Measurements from ENCODE around the gene NECAB3. TPM values are rescaled to one million over a fixed set of nuclear protein-coding genes. Genes with fewer than 3 reads are reported as not detected.

NECAB3 gene
- total RNA-seq = 10 to 100 TPM; 13.2 to 21.9 (median 19.2) TPM
- long read RNA-seq, partial matches to known transcripts = 0 of 1 reads
- long read RNA-seq, other reads (novel, unspliced or antisense) = 1 of 1 reads

GRCh38 chr20:33674294-33675135 is at the start of gene NECAB3:
NECAB3 (minus strand) TSS chr20:33674428; CDS start chr20:33674352, 76 bp downstream.
- TF ChIP-seq POLR2A (IDR thresholded peaks at IDR 0.05) (peak; percentile 76), CTCF (IDR thresholded peaks at IDR 0.05) (peak in 1 of 4 donors; percentile 13)
- peak within 1 kb of the TSS; percentile 55 to 79 (median 70) for H3K4me3 ChIP-seq
- no peaks in the 10 kb centered on the region for H3K9me3 ChIP-seq
- intact Hi-C loops (cut with DNase I) = loop anchor here in 1 of 2 donors (10.0 kb wide), 1 partner anchor 50 kb away; the partner anchor contains the start of gene PXMP4
- ATAC-seq = peak; percentile 88 to 96 (median 90)
- peak; percentile 87 to 90 (median 89) for DNase-seq
- peaks cover 0 to 1% (median 0%) of the 10 kb centered on the region in 4 donors for H3K36me3 ChIP-seq
- H3K27ac ChIP-seq = peak within 1 kb of the TSS; percentile 41 to 75 (median 51)
- peaks cover 0 to 11% (median 0%) of the 10 kb centered on the region in 4 donors for H3K4me1 ChIP-seq
- H3K27me3 ChIP-seq = no peaks in the 10 kb centered on the region
- 36% methylated on average over 8 of the region's 73 CpGs for WGBS (ENCODE audit: insufficient coverage, low coverage, low lambda C conversion rate, missing lambda C conversion rate)

GRCh38 chr20:33721391-33722140 is 47.3 kb upstream of the NECAB3 start:
- WGBS (ENCODE audit: insufficient coverage, low coverage, low lambda C conversion rate, missing lambda C conversion rate) = 91% methylated on average over 11 of the region's 11 CpGs
- intact Hi-C loops (cut with DNase I) = loop anchor here in 1 of 2 donors (10.0 kb wide), 1 partner anchor 47 kb away; the partner anchor contains the start of gene NECAB3
- Histone ChIP-seq H3K4me1 (peaks cover 0 to 28% (median 3%) of the 10 kb centered on the region in 4 donors), H3K27me3 (no peaks in the 10 kb centered on the region), H3K9me3 (no peaks in the 10 kb centered on the region), H3K36me3 (no peaks in the 10 kb centered on the region), H3K27ac (no peak overlapping the region), H3K4me3 (no peak overlapping the region)
- TF ChIP-seq CTCF (IDR thresholded peaks at IDR 0.05) = no peak
- DNase-seq = no peak
- no peak for ATAC-seq

DNA sequence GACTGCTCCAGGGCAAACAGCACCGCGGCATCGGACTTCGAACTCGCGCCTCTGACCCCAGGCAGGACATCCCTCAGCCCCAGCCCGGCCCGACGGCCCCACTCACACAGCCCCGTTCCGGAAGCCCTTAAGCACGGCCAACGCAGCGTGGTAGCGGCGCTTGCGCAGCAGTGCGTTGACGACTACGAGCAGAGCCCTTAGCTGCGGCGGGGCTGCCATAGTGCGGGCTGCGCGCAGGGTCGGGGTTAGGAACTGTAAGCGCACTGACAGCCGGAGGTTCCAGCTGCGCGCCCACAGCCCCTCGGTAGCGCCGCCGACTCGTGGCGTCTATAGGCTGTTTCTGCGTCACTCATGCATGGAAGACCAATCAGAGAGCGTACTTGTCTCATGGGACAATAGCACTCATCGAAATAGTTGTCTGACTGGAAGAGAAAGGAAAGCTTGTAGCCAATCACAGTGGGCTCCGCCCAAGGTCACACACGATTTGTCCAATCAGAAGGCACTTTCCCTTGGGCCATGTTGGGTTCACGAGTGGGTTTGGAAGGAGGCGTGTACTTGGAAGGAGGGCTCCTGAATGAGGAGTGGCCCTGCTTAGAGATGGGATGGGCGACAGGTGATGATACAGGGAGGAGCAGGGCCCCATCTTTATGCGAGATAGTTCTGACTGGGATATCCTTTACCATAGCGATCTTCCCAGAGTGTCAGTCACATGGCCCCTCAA is 45.9 kb upstream of the NECAB3 start, which contains the start of gene PXMP4:
Gene PXMP4, minus strand, starts transcription at position 322 of the 721 bp plus-strand sequence. Its CDS starts 103 bp downstream, at position 219.
- H3K4me3 ChIP-seq = peak within 1 kb of the TSS; percentile 65 to 81 (median 75)
- H3K27ac ChIP-seq = peak within 1 kb of the TSS; percentile 27 to 83 (median 31)
- 3% methylated on average over 7 of the region's 46 CpGs for WGBS (ENCODE audit: insufficient coverage, low coverage, low lambda C conversion rate, missing lambda C conversion rate)
- peak; percentile 92 to 96 (median 94) for ATAC-seq
- intact Hi-C loops (cut with DNase I) = loop anchor here in 1 of 2 donors (10.0 kb wide), 1 partner anchor 45 kb away; the partner anchor contains the start of gene NECAB3
- DNase-seq = peak; percentile 82 to 91 (median 89)
- H3K9me3 ChIP-seq = no peaks in the 10 kb centered on the region
- TF ChIP-seq CTCF (IDR thresholded peaks at IDR 0.05) (no peak), POLR2A (IDR thresholded peaks at IDR 0.05) (peak; percentile 52)
- H3K27me3 ChIP-seq = no peaks in the 10 kb centered on the region
- H3K4me1 ChIP-seq = peaks cover 0 to 28% (median 3%) of the 10 kb centered on the region in 4 donors
- no peaks in the 10 kb centered on the region for H3K36me3 ChIP-seq

All from right lobe of liver (tissue), 6 donors.